H1 (cell line): ENCODE results near the gene MARCHF10. TPM values are rescaled to one million over a fixed set of nuclear protein-coding genes. Genes with fewer than 3 reads are reported as not detected.

ENCODE experiments used
- BCL11A ChIP-seq, 2 experiments: IDR thresholded peaks; one replicate each; pipeline ENCODE4 v1.6.1; 2011; ENCODE audit warnings: low read depth in 2 of 2, low read length in 2 of 2, mild to moderate bottlenecking in 2 of 2
- CEBPB ChIP-seq: IDR thresholded peaks from 2 replicates; pipeline ENCODE4 v1.6.1; 2012; ENCODE audit warnings: low read depth, low read length
- CHD7 ChIP-seq: fragments of 300-600 bp; sonication (generic); IDR thresholded peaks from 2 replicates; pipeline ENCODE4 v1.7.1; 2012; ENCODE audit warnings: low read length, moderate library complexity, mild to moderate bottlenecking, inconsistent platforms; ENCODE audit not compliant: insufficient replicate concordance
- E2F6 ChIP-seq: IDR thresholded peaks from 2 replicates; pipeline ENCODE4 v1.6.1; 2012; ENCODE audit warnings: inconsistent platforms
- PHF8 ChIP-seq: fragments of 200-600 bp; sonication (generic); conservative IDR thresholded peaks from 2 replicates; pipeline ENCODE4 v1.7.1; 2012; ENCODE audit warnings: low read depth, mild to moderate bottlenecking, inconsistent platforms, low read length, moderate library complexity
- POU5F1 ChIP-seq: IDR thresholded peaks from 2 replicates; pipeline ENCODE4 v1.6.1; 2011; ENCODE audit warnings: low read depth, mild to moderate bottlenecking, low read length, moderate library complexity
- RXRA ChIP-seq: IDR thresholded peaks from 2 replicates; pipeline ENCODE4 v1.6.1; 2011; ENCODE audit warnings: low read depth, mild to moderate bottlenecking, low read length, moderate library complexity; ENCODE audit not compliant: insufficient read depth
- SIX5 ChIP-seq: IDR thresholded peaks from 2 replicates; pipeline ENCODE4 v1.6.1; 2011; ENCODE audit warnings: mild to moderate bottlenecking, low read depth, low read length
- polyA plus RNA-seq, 7 experiments: library from polyadenylated mRNA; depleted of rRNA in 3 of 7; stranded (reverse) in 5 of 7; unstranded in 2 of 7; fragments of >200 nt in 5 of 7; fragments of 200-250 nt in 2 of 7; gene quantifications; 1 replicate in 5 of 7; 2 replicates in 1 of 7; 4 replicates in 1 of 7; pipeline versions ENCODE4 v1.2.1 to v1.2.3, GENCODE V29; 2011 to 2013; ENCODE audit warnings: missing spikeins in 2 of 7, mixed read lengths in 2 of 7
- total RNA-seq: library from RNA; stranded (reverse); fragmentation: NEBNext Ultra II Directional; extraction: Animal tissue kit (Norgen Biotek cat#: 25700); gene quantifications from 2 replicates; pipeline ENCODE4 v1.2.1, GENCODE V29; 2021
- TF ChIP-seq, protein P1 (sequence below), 3 experiments: IDR thresholded peaks; 1 replicate in 2 of 3; 2 replicates in 1 of 3; pipeline versions ENCODE4 v1.5.1 to v1.6.1; 2011; ENCODE audit warnings: low read length in 3 of 3, mild to moderate bottlenecking in 3 of 3, inconsistent platforms in 2 of 3, low read depth in 1 of 3, moderate library complexity in 1 of 3; ENCODE audit not compliant: insufficient read depth in 1 of 3; ENCODE audit errors: control extremely low read depth in 1 of 3

MARCHF10 gene
- total and polyA plus RNA-seq, 2 of the 8 experiments (the other 6 are each of a cell fraction or from before 2014, with no cell fraction given) = 0.48 to 0.73 TPM

DNA sequence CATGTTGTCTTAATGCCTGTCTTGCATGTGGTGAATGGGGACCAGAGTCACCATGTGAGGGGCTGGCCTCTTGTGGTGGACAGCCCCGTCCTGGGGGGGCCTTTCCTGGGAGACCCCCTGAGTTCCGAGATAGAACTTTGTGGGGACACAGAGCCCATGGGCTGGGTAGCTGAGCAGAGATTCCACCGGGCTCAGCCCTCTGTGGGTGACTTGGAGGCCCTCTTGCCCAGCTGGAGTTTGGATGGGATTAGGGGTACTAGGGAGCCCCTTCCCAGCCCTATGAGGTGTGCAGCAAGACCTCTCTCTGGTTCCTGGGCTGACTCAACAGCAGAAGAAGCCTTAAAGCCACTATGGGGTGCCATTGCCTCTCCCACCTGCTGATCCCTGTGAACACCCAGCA lies 142.5 kb downstream of the MARCHF10 start (continued):
- TF ChIP-seq CHD7 (no peak), BCL11A (IDR thresholded peaks at IDR 0.05; ENCODE audit: low read depth in 2 of 2, low read length in 2 of 2) (no peak), RXRA (no peak), SIX5 (no peak), CEBPB (no peak), E2F6 (no peak), POU5F1 (no peak), PHF8 (no peak)
- TF ChIP-seq, protein P1, sequence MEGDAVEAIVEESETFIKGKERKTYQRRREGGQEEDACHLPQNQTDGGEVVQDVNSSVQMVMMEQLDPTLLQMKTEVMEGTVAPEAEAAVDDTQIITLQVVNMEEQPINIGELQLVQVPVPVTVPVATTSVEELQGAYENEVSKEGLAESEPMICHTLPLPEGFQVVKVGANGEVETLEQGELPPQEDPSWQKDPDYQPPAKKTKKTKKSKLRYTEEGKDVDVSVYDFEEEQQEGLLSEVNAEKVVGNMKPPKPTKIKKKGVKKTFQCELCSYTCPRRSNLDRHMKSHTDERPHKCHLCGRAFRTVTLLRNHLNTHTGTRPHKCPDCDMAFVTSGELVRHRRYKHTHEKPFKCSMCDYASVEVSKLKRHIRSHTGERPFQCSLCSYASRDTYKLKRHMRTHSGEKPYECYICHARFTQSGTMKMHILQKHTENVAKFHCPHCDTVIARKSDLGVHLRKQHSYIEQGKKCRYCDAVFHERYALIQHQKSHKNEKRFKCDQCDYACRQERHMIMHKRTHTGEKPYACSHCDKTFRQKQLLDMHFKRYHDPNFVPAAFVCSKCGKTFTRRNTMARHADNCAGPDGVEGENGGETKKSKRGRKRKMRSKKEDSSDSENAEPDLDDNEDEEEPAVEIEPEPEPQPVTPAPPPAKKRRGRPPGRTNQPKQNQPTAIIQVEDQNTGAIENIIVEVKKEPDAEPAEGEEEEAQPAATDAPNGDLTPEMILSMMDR (IDR thresholded peaks at IDR 0.05; ENCODE audit: control extremely low read depth in 1 of 3, insufficient read depth in 1 of 3, low read depth in 1 of 3, low read length in 3 of 3) = no peak
